ENCODE data around the gene STK24. TPM values are rescaled to one million over a fixed set of nuclear protein-coding genes. Genes with fewer than 3 reads are reported as not detected.

STK24 gene
- total RNA-seq, 2 donors from 2014 or later: 115 to 125 TPM

DNA sequence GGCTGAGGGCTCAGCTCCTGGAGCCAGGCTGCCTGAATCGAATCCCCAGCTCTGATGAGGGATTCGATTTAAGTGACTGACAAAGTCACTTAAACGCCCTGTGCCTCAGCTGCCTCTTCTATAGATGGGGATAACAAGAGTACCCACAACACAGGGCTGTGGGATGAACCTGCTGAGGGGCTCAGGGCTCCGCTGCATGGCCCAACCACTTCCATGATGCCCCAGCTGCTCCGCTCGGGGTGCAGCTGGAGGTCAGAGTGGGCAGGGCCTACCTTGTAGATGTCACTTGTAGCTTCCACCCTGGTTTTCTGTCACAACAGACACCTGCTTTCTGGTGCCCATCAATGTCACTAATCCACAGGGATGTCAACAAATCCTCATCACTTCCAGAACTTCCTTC is 39.2 kb downstream of the STK24 start:
- H3K27me3 Mint-ChIP-seq (ENCODE audit: insufficient read depth): no peaks in the 10 kb centered on the region
- H3K9ac ChIP-seq (ENCODE audit: extremely low read depth, low read length, poor library complexity, severe bottlenecking): no peak overlapping the region
- no peak overlapping the region for H3K4me3 Mint-ChIP-seq
- H3K27me3 ChIP-seq (ENCODE audit: control insufficient read depth, insufficient read depth, low read length, poor library complexity, severe bottlenecking): no peaks in the 10 kb centered on the region
- H3K4me3 ChIP-seq (ENCODE audit: low read length): no peak overlapping the region
- H3K4me1 Mint-ChIP-seq: peaks cover 44% of the 10 kb centered on the region
- no peak overlapping the region for H3K27ac ChIP-seq (ENCODE audit: low read depth, low read length)
- DNase-seq: no peak
- TF ChIP-seq, protein P1, sequence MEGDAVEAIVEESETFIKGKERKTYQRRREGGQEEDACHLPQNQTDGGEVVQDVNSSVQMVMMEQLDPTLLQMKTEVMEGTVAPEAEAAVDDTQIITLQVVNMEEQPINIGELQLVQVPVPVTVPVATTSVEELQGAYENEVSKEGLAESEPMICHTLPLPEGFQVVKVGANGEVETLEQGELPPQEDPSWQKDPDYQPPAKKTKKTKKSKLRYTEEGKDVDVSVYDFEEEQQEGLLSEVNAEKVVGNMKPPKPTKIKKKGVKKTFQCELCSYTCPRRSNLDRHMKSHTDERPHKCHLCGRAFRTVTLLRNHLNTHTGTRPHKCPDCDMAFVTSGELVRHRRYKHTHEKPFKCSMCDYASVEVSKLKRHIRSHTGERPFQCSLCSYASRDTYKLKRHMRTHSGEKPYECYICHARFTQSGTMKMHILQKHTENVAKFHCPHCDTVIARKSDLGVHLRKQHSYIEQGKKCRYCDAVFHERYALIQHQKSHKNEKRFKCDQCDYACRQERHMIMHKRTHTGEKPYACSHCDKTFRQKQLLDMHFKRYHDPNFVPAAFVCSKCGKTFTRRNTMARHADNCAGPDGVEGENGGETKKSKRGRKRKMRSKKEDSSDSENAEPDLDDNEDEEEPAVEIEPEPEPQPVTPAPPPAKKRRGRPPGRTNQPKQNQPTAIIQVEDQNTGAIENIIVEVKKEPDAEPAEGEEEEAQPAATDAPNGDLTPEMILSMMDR (conservative IDR thresholded peaks at IDR 0.05): no peak
- H3K9me3 Mint-ChIP-seq: no peaks in the 10 kb centered on the region
- H3K36me3 Mint-ChIP-seq (ENCODE audit: low read depth): peaks cover 10% of the 10 kb centered on the region
- H3K36me3 ChIP-seq (ENCODE audit: control insufficient read depth, insufficient read depth, low read length): peaks cover 11% of the 10 kb centered on the region
- H3K9me3 ChIP-seq (ENCODE audit: control insufficient read depth, low read length): no peaks in the 10 kb centered on the region
- WGBS, 2 experiments (ENCODE audit: insufficient coverage in 1 of 2, insufficient read length in 1 of 2): 93 to 100% methylated on average over 3 to 6 of the region's 6 CpGs
- no peak overlapping the region for H3K27ac Mint-ChIP-seq
- peaks cover 7% of the 10 kb centered on the region for H3K4me1 ChIP-seq (ENCODE audit: control insufficient read depth, insufficient read depth, low read length)

DNA sequence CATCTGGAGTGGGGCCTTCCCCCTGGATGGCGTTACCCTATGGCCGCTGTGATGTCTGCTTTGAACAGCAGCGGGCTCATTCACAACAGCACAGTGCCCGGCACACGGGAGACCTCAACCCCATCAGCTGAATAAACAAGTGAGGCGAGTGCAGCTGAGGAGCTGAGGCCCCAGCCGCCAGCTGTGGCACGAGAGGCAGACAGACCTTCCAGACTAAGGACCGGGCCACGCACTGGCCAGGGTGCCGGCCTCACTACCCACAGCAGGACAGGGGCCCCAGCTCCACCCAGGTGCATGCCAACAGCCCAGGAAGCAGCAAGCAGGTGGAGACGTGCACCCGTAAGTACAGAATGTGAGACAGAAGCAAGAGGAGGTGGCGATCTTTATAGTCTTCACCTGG is 39.6 kb downstream of the STK24 start:
- H3K4me3 Mint-ChIP-seq: no peak overlapping the region
- WGBS, 2 experiments (ENCODE audit: insufficient coverage in 1 of 2, insufficient read length in 1 of 2): 94 to 95% methylated on average over 6 to 14 of the region's 14 CpGs
- Histone ChIP-seq H3K4me1 (ENCODE audit: control insufficient read depth, insufficient read depth, low read length) (peaks cover 5% of the 10 kb centered on the region), H3K36me3 (ENCODE audit: control insufficient read depth, insufficient read depth, low read length) (peaks cover 11% of the 10 kb centered on the region), H3K9me3 (ENCODE audit: control insufficient read depth, low read length) (no peaks in the 10 kb centered on the region), H3K4me3 (ENCODE audit: low read length) (no peak overlapping the region), H3K9ac (ENCODE audit: extremely low read depth, low read length, poor library complexity, severe bottlenecking) (no peak overlapping the region), H3K27ac (ENCODE audit: low read depth, low read length) (no peak overlapping the region), H3K27me3 (ENCODE audit: control insufficient read depth, insufficient read depth, low read length, poor library complexity, severe bottlenecking) (no peaks in the 10 kb centered on the region)
- peaks cover 42% of the 10 kb centered on the region for H3K4me1 Mint-ChIP-seq
- H3K27me3 Mint-ChIP-seq (ENCODE audit: insufficient read depth): no peaks in the 10 kb centered on the region
- no peak overlapping the region for H3K27ac Mint-ChIP-seq
- H3K36me3 Mint-ChIP-seq (ENCODE audit: low read depth): peaks cover 10% of the 10 kb centered on the region
- TF ChIP-seq, protein P1 (conservative IDR thresholded peaks at IDR 0.05): no peak
- H3K9me3 Mint-ChIP-seq: no peaks in the 10 kb centered on the region
- no peak for DNase-seq

DNA sequence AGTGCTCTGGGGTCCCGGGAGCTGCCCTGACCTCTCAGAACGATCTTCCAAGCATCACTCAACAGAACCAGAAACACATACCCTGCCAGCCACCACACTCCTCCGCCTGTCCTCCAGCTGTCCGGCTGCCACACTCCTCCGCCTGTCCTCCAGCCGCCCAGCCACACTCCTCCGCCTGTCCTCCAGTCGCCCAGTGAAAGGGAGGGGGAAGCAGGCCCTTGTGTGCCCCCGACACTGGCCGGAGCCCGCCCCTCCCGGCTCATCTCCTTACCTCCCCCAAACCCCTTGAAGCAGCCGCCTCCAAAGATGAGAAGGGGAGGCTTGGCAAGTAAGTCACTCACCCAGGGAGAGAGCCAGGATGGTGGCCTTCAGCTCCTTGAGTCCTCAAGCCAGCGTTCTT is 40.2 kb downstream of the STK24 start:
- Mint-ChIP-seq H3K4me3 (no peak overlapping the region), H3K27ac (peak overlapping the region; percentile 21), H3K36me3 (ENCODE audit: low read depth) (peaks cover 10% of the 10 kb centered on the region), H3K9me3 (no peaks in the 10 kb centered on the region), H3K27me3 (ENCODE audit: insufficient read depth) (no peaks in the 10 kb centered on the region), H3K4me1 (peaks cover 36% of the 10 kb centered on the region)
- H3K36me3 ChIP-seq (ENCODE audit: control insufficient read depth, insufficient read depth, low read length): peaks cover 11% of the 10 kb centered on the region
- TF ChIP-seq, protein P1 (conservative IDR thresholded peaks at IDR 0.05): no peak
- H3K9ac ChIP-seq (ENCODE audit: extremely low read depth, low read length, poor library complexity, severe bottlenecking): no peak overlapping the region
- H3K27me3 ChIP-seq (ENCODE audit: control insufficient read depth, insufficient read depth, low read length, poor library complexity, severe bottlenecking): no peaks in the 10 kb centered on the region
- DNase-seq: no peak
- WGBS, 2 experiments (ENCODE audit: insufficient coverage in 1 of 2, insufficient read length in 1 of 2): 70 to 97% methylated on average over 2 to 12 of the region's 14 CpGs
- no peak overlapping the region for H3K27ac ChIP-seq (ENCODE audit: low read depth, low read length)
- H3K4me3 ChIP-seq (ENCODE audit: low read length): no peak overlapping the region
- H3K9me3 ChIP-seq (ENCODE audit: control insufficient read depth, low read length): no peaks in the 10 kb centered on the region
- H3K4me1 ChIP-seq (ENCODE audit: control insufficient read depth, insufficient read depth, low read length): peaks cover 5% of the 10 kb centered on the region

Data from endodermal cell (in vitro differentiated cells).